GM23338 (cell line): ENCODE results near the gene GADL1. TPM values are rescaled to one million over a fixed set of nuclear protein-coding genes. Genes with fewer than 3 reads are reported as not detected.

Source experiments
- ATAC-seq: fragments of 200-7000 bp; cut with Tn5 transposase; 3 replicates; pipeline ENCODE4 v1.9.1; 2020
- DNase-seq: peaks from one replicate; pipeline ENCODE4 v3.0.0-alpha.2; 2015; ENCODE audit warnings: low spot score
- H2AFZ ChIP-seq: fragments of 200-600 bp; sonication (generic); 2 replicates; pipeline ENCODE4 v1.8.0; 2016; ENCODE audit warnings: antibody characterized with exemption, mild to moderate bottlenecking, moderate library complexity
- H3F3A ChIP-seq: fragments of 200-600 bp; sonication (generic); replicated peaks from 2 replicates; pipeline ENCODE4 v1.8.0; 2017; ENCODE audit warnings: antibody characterized with exemption, mixed run types, low read depth
- H3K27ac ChIP-seq: fragments of 200-600 bp; sonication (generic); 2 replicates; pipeline ENCODE4 v1.6.1; 2016; ENCODE audit warnings: low read depth
- H3K27me3 ChIP-seq: fragments of 200-600 bp; sonication (generic); 2 replicates; pipeline ENCODE4 v1.8.0; 2016; ENCODE audit warnings: mild to moderate bottlenecking, mixed run types, moderate library complexity; ENCODE audit not compliant: insufficient read depth
- H3K36me3 ChIP-seq: fragments of 200-600 bp; sonication (generic); 2 replicates; pipeline ENCODE4 v1.8.0; 2016; ENCODE audit warnings: mild to moderate bottlenecking; ENCODE audit not compliant: insufficient read depth
- H3K4me1 ChIP-seq: fragments of 200-600 bp; sonication (generic); 2 replicates; pipeline ENCODE4 v1.8.0; 2016; ENCODE audit warnings: mild to moderate bottlenecking, moderate library complexity; ENCODE audit not compliant: insufficient read depth
- H3K4me2 ChIP-seq: fragments of 200-600 bp; sonication (generic); 2 replicates; pipeline ENCODE4 v1.7.1; 2017; ENCODE audit warnings: mixed run types
- H3K4me3 ChIP-seq: fragments of 200-600 bp; sonication (generic); 2 replicates; pipeline ENCODE4 v1.6.1; 2016; ENCODE audit warnings: mixed run types
- H3K79me2 ChIP-seq: fragments of 200-600 bp; sonication (generic); replicated peaks from 2 replicates; pipeline ENCODE4 v1.8.0; 2017; ENCODE audit warnings: mild to moderate bottlenecking; ENCODE audit not compliant: insufficient read depth
- H3K9me2 ChIP-seq: fragments of 200-600 bp; sonication (generic); 2 replicates; pipeline ENCODE4 v1.8.0; 2017; ENCODE audit not compliant: insufficient read depth
- H4K20me1 ChIP-seq: fragments of 200-600 bp; sonication (generic); replicated peaks from 2 replicates; pipeline ENCODE4 v1.8.0; 2017; ENCODE audit warnings: mild to moderate bottlenecking; ENCODE audit not compliant: insufficient read depth
- H3K27ac Mint-ChIP-seq: 2 replicates; pipeline ENCODE4 v1.8.0; 2020; ENCODE audit warnings: inconsistent platforms, mild to moderate bottlenecking, moderate library complexity, mixed read lengths
- H3K27me3 Mint-ChIP-seq: 3 replicates; pipeline ENCODE4 v1.8.0; 2022; ENCODE audit warnings: low read depth, mild to moderate bottlenecking, moderate library complexity, mixed read lengths, inconsistent platforms; ENCODE audit not compliant: insufficient read depth, poor library complexity
- H3K36me3 Mint-ChIP-seq: 3 replicates; pipeline ENCODE4 v1.8.0; 2021; ENCODE audit warnings: low read depth, mild to moderate bottlenecking, inconsistent platforms, moderate library complexity, mixed read lengths
- H3K4me1 Mint-ChIP-seq: 3 replicates; pipeline ENCODE4 v1.8.0; 2020; ENCODE audit warnings: mild to moderate bottlenecking, inconsistent platforms, mixed read lengths
- H3K4me3 Mint-ChIP-seq: 3 replicates; pipeline ENCODE4 v1.8.0; 2021; ENCODE audit warnings: moderate library complexity, mild to moderate bottlenecking, inconsistent platforms, mixed read lengths
- H3K9me3 Mint-ChIP-seq: 3 replicates; pipeline ENCODE4 v1.8.0; 2020; ENCODE audit warnings: moderate library complexity, mild to moderate bottlenecking, inconsistent platforms, mixed read lengths
- CREB1 ChIP-seq: fragments of 250-450 bp; sonication (Bioruptor Pico); IDR thresholded peaks from 2 replicates; pipeline ENCODE4 v1.5.0; 2020; ENCODE audit warnings: low read depth, mild to moderate bottlenecking, moderate library complexity
- EZH2 ChIP-seq: fragments of 200-600 bp; sonication (generic); IDR thresholded peaks from one replicate; pipeline ENCODE4 v1.8.0; 2017; ENCODE audit warnings: antibody characterized with exemption, mild to moderate bottlenecking, low read depth; ENCODE audit not compliant: unreplicated experiment
- EZH2phosphoT487 ChIP-seq: fragments of 200-600 bp; sonication (generic); IDR thresholded peaks from one replicate; pipeline ENCODE4 v1.8.1; 2018; ENCODE audit warnings: antibody characterized with exemption; ENCODE audit not compliant: unreplicated experiment
- JUNB ChIP-seq: IDR thresholded peaks from one replicate; pipeline ENCODE4 v1.6.1; 2016; ENCODE audit warnings: antibody characterized with exemption; ENCODE audit not compliant: unreplicated experiment
- NANOG ChIP-seq: IDR thresholded peaks from 2 replicates; pipeline ENCODE4 v1.6.1; 2016; ENCODE audit warnings: antibody characterized with exemption, borderline replicate concordance
- POLR2AphosphoS5 ChIP-seq: IDR thresholded peaks from 2 replicates; pipeline ENCODE4 v1.6.1; 2016; ENCODE audit warnings: antibody characterized with exemption, low read depth
- STAT1 ChIP-seq: IDR thresholded peaks from one replicate; pipeline ENCODE4 v1.6.1; 2016; ENCODE audit warnings: antibody characterized with exemption; ENCODE audit not compliant: unreplicated experiment
- ZNF114 ChIP-seq: fragments of 250-450 bp; sonication (Bioruptor Pico); IDR thresholded peaks from 2 replicates; pipeline ENCODE4 v1.5.0; 2020; ENCODE audit warnings: mild to moderate bottlenecking, moderate library complexity
- ZNF331 ChIP-seq: fragments of 250-450 bp; sonication (Bioruptor Pico); IDR thresholded peaks from 2 replicates; pipeline ENCODE4 v1.5.0; 2020; ENCODE audit warnings: low read depth, mild to moderate bottlenecking, moderate library complexity
- polyA plus RNA-seq: library from polyadenylated mRNA; unstranded; fragments of >200 nt; fragmentation: Nextera tagmentation; extraction: Ambion mirVana; gene quantifications from 2 replicates; pipeline ENCODE4 v1.2.1, GENCODE V29; 2016
- total RNA-seq: library from RNA; depleted of rRNA; stranded (reverse); fragments of >200 nt; shearing (Covaris generic); gene quantifications from 2 replicates; pipeline ENCODE4 v1.2.3, GENCODE V29; 2014
- TF ChIP-seq, protein P1 (sequence below): IDR thresholded peaks from one replicate; pipeline ENCODE4 v1.6.1; 2018; ENCODE audit warnings: antibody characterized with exemption; ENCODE audit not compliant: unreplicated experiment
- TF ChIP-seq, protein P2 (sequence below): fragments of 250-450 bp; sonication (Bioruptor Pico); IDR thresholded peaks from 2 replicates; pipeline ENCODE4 v1.5.0; 2020; ENCODE audit warnings: mild to moderate bottlenecking, moderate library complexity
- TF ChIP-seq, protein P3 (sequence below): IDR thresholded peaks from 2 replicates; pipeline ENCODE4 v1.6.1; 2016; ENCODE audit warnings: antibody characterized with exemption

Gene GADL1
- total and polyA plus RNA-seq, 2 experiments from 2014 or later: 0.35 to 0.50 TPM

DNA sequence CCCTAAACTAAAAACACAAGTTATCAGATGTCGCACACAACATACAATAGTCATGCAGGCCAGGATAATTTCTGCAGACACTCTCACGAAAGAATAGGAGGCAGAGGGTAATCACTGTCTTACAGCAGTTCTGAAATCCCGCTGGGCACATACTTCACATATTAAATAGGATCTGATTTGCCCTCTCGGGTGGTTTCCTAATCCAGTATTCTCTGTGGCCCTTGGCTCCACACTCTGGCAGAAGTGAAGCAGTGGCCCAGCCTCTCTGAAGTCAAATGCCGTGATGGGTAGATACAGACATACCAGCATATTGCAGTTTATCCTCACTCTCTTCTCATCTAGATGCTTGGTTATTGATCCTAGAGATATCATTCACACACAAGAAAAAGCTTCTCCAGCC, 19.0 kb downstream of the GADL1 start (continued):
- TF ChIP-seq, protein P1, sequence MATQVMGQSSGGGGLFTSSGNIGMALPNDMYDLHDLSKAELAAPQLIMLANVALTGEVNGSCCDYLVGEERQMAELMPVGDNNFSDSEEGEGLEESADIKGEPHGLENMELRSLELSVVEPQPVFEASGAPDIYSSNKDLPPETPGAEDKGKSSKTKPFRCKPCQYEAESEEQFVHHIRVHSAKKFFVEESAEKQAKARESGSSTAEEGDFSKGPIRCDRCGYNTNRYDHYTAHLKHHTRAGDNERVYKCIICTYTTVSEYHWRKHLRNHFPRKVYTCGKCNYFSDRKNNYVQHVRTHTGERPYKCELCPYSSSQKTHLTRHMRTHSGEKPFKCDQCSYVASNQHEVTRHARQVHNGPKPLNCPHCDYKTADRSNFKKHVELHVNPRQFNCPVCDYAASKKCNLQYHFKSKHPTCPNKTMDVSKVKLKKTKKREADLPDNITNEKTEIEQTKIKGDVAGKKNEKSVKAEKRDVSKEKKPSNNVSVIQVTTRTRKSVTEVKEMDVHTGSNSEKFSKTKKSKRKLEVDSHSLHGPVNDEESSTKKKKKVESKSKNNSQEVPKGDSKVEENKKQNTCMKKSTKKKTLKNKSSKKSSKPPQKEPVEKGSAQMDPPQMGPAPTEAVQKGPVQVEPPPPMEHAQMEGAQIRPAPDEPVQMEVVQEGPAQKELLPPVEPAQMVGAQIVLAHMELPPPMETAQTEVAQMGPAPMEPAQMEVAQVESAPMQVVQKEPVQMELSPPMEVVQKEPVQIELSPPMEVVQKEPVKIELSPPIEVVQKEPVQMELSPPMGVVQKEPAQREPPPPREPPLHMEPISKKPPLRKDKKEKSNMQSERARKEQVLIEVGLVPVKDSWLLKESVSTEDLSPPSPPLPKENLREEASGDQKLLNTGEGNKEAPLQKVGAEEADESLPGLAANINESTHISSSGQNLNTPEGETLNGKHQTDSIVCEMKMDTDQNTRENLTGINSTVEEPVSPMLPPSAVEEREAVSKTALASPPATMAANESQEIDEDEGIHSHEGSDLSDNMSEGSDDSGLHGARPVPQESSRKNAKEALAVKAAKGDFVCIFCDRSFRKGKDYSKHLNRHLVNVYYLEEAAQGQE: no peak

DNA sequence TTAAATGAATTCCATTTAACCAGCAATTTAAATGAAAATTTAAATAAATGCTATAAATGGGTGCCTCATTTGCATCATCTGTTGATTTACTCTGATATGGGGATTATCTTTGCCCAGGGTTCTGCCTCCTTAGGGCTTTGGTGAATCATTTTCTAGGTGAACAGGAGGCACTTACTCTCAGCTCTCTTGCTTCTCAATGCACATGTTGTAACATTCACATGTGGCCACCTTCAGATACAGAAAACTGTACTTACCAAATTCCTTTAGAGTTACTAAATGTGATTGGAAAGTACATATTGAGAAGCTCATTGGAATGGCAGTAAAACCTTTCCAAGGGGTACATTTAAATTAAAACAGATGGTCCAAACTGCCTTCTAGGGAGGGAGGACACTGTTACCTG, 20.8 kb downstream of the GADL1 start:
- no peaks in the 10 kb centered on the region for H3K4me1 ChIP-seq
- peaks cover 6% of the 10 kb centered on the region; the same call in 1 of the 2 replicates for H3K9me2 ChIP-seq
- H3K4me3 Mint-ChIP-seq: no peak overlapping the region
- no peaks in the 10 kb centered on the region for H3K79me2 ChIP-seq
- DNase-seq: no peak
- H3K4me3 ChIP-seq: no peak overlapping the region
- no peaks in the 10 kb centered on the region for H3F3A ChIP-seq
- H3K4me1 Mint-ChIP-seq: peaks cover 6% of the 10 kb centered on the region; the same call in 1 of the 3 replicates
- H3K27me3 Mint-ChIP-seq: no peaks in the 10 kb centered on the region
- ATAC-seq: no peak
- H4K20me1 ChIP-seq: no peaks in the 10 kb centered on the region
- no peak overlapping the region for H3K27ac ChIP-seq
- no peaks in the 10 kb centered on the region for H3K36me3 Mint-ChIP-seq
- H3K27me3 ChIP-seq: no peaks in the 10 kb centered on the region
- no peaks in the 10 kb centered on the region for H3K9me3 Mint-ChIP-seq
- no peak overlapping the region for H2AFZ ChIP-seq
- no peaks in the 10 kb centered on the region for H3K36me3 ChIP-seq
- H3K4me2 ChIP-seq: no peak overlapping the region
- no peak overlapping the region for H3K27ac Mint-ChIP-seq
- TF ChIP-seq, protein P1: no peak
- TF ChIP-seq POLR2AphosphoS5 (no peak), JUNB (no peak), NANOG (no peak), ZNF331 (CRISPR knock-in tag) (no peak), CREB1 (no peak), ZNF114 (no peak), EZH2phosphoT487 (no peak), EZH2 (no peak), STAT1 (no peak)
- TF ChIP-seq, protein P2, sequence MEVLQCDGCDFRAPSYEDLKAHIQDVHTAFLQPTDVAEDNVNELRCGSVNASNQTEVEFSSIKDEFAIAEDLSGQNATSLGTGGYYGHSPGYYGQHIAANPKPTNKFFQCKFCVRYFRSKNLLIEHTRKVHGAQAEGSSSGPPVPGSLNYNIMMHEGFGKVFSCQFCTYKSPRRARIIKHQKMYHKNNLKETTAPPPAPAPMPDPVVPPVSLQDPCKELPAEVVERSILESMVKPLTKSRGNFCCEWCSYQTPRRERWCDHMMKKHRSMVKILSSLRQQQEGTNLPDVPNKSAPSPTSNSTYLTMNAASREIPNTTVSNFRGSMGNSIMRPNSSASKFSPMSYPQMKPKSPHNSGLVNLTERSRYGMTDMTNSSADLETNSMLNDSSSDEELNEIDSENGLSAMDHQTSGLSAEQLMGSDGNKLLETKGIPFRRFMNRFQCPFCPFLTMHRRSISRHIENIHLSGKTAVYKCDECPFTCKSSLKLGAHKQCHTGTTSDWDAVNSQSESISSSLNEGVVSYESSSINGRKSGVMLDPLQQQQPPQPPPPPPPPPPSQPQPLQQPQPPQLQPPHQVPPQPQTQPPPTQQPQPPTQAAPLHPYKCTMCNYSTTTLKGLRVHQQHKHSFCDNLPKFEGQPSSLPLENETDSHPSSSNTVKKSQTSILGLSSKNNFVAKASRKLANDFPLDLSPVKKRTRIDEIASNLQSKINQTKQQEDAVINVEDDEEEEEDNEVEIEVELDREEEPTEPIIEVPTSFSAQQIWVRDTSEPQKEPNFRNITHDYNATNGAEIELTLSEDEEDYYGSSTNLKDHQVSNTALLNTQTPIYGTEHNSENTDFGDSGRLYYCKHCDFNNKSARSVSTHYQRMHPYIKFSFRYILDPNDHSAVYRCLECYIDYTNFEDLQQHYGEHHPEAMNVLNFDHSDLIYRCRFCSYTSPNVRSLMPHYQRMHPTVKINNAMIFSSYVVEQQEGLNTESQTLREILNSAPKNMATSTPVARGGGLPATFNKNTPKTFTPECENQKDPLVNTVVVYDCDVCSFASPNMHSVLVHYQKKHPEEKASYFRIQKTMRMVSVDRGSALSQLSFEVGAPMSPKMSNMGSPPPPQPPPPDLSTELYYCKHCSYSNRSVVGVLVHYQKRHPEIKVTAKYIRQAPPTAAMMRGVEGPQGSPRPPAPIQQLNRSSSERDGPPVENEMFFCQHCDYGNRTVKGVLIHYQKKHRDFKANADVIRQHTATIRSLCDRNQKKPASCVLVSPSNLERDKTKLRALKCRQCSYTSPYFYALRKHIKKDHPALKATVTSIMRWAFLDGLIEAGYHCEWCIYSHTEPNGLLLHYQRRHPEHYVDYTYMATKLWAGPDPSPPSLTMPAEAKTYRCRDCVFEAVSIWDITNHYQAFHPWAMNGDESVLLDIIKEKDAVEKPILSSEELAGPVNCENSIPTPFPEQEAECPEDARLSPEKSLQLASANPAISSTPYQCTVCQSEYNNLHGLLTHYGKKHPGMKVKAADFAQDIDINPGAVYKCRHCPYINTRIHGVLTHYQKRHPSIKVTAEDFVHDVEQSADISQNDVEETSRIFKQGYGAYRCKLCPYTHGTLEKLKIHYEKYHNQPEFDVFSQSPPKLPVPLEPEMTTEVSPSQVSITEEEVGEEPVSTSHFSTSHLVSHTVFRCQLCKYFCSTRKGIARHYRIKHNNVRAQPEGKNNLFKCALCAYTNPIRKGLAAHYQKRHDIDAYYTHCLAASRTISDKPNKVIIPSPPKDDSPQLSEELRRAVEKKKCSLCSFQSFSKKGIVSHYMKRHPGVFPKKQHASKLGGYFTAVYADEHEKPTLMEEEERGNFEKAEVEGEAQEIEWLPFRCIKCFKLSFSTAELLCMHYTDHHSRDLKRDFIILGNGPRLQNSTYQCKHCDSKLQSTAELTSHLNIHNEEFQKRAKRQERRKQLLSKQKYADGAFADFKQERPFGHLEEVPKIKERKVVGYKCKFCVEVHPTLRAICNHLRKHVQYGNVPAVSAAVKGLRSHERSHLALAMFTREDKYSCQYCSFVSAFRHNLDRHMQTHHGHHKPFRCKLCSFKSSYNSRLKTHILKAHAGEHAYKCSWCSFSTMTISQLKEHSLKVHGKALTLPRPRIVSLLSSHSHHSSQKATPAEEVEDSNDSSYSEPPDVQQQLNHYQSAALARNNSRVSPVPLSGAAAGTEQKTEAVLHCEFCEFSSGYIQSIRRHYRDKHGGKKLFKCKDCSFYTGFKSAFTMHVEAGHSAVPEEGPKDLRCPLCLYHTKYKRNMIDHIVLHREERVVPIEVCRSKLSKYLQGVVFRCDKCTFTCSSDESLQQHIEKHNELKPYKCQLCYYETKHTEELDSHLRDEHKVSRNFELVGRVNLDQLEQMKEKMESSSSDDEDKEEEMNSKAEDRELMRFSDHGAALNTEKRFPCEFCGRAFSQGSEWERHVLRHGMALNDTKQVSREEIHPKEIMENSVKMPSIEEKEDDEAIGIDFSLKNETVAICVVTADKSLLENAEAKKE (CRISPR knock-in tag): no peak
- TF ChIP-seq, protein P3, sequence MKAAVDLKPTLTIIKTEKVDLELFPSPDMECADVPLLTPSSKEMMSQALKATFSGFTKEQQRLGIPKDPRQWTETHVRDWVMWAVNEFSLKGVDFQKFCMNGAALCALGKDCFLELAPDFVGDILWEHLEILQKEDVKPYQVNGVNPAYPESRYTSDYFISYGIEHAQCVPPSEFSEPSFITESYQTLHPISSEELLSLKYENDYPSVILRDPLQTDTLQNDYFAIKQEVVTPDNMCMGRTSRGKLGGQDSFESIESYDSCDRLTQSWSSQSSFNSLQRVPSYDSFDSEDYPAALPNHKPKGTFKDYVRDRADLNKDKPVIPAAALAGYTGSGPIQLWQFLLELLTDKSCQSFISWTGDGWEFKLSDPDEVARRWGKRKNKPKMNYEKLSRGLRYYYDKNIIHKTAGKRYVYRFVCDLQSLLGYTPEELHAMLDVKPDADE: no peak
